Coronary artery (tissue), 2 donors: ENCODE measurements around the gene ABHD6.

ENCODE experiments used
- DNase-seq: peaks from one replicate; pipeline ENCODE4 v3.0.0-alpha.2; 2017; ENCODE audit warnings: low spot score
- H3K27ac ChIP-seq, 2 donors: fragments of 200-600 bp; sonication (generic); one replicate each; pipeline ENCODE4 v1.5.1; 2016 to 2019
- H3K4me3 ChIP-seq: fragments of 200-600 bp; sonication (generic); 2 replicates; pipeline ENCODE4 v1.5.1; 2016; ENCODE audit warnings: mild to moderate bottlenecking, moderate library complexity
- CTCF ChIP-seq: fragments of 200-600 bp; sonication (generic); IDR thresholded peaks from one replicate; pipeline ENCODE4 v1.5.1; 2019; ENCODE audit warnings: antibody characterized with exemption

ABHD6 gene

GRCh38 chr3:58329922-58330413 lies 92.4 kb downstream of the ABHD6 start:
- Histone ChIP-seq H3K4me3 (no peak overlapping the region), H3K27ac (no peak overlapping the region)
- TF ChIP-seq CTCF = no peak
- no peak for DNase-seq

- TF ChIP-seq CTCF = no peak
- DNase-seq = no peak
- no peak overlapping the region for H3K4me3 ChIP-seq
- H3K27ac ChIP-seq = no peak overlapping the region
Measured at GRCh38 chr3:58331593-58332152, 94.1 kb downstream of the ABHD6 start.

GRCh38 chr3:58332575-58333188 lies 95.1 kb downstream of the ABHD6 start, which contains the start of gene PXK:
Gene PXK, plus strand, starts transcription at chr3:58332892. Its CDS starts 97 bp downstream, at chr3:58332989.
- Histone ChIP-seq H3K4me3 (peak within 1 kb of the TSS; percentile 82), H3K27ac (peak within 1 kb of the TSS; percentile 58 to 78)
- no peak for TF ChIP-seq CTCF
- DNase-seq = peak; percentile 83

GRCh38 chr3:58333206-58334012 lies 95.8 kb downstream of the ABHD6 start:
- H3K4me3 ChIP-seq = peak overlapping the region; percentile 82
- TF ChIP-seq CTCF = no peak
- H3K27ac ChIP-seq = peak overlapping the region; percentile 58 to 78
- DNase-seq = peak; percentile 73

- peak overlapping the region in 1 of 2 donors; percentile 58 for H3K27ac ChIP-seq
- no peak for TF ChIP-seq CTCF
- DNase-seq = no peak
- H3K4me3 ChIP-seq = peak overlapping the region; percentile 82
Measured at GRCh38 chr3:58334013-58334321, 96.4 kb downstream of the ABHD6 start.

GRCh38 chr3:58334506-58334884 lies 96.9 kb downstream of the ABHD6 start:
- peak overlapping the region in 1 of 2 donors; percentile 40 for H3K27ac ChIP-seq
- no peak for TF ChIP-seq CTCF
- DNase-seq = no peak
- peak overlapping the region; percentile 82 for H3K4me3 ChIP-seq
